Measurements from ENCODE around the gene PDE3A. TPM values are rescaled to one million over a fixed set of nuclear protein-coding genes. Genes with fewer than 3 reads are reported as not detected.

PDE3A gene
- total RNA-seq, 1 donor from 2014 or later: 2.4 TPM

DNA sequence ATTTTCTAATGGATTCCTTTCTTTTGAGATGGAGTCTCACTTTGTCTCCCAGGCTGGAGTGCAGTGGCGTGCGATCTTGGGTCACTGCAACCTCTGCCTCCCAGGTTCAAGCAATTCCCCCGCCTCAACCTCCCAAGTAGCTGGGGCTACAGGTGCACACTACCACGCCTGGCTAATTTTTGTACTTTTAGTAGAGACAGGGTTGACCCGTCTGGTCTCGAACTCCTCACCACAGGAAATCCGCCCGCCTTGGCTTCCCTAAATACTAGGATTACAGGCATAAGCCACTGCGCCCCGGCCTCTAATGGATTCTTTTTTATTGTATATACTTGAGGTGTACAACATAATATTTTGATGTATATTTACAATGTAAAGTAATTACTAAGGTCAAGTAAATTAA, 186.7 kb downstream of the PDE3A start:
- Mint-ChIP-seq H3K27me3 (ENCODE audit: low read depth) (no peaks in the 10 kb centered on the region), H3K9me3 (no peaks in the 10 kb centered on the region), H3K4me3 (no peak overlapping the region), H3K4me1 (no peaks in the 10 kb centered on the region), H3K27ac (ENCODE audit: unreplicated experiment) (no peak overlapping the region), H3K36me3 (ENCODE audit: low read depth) (peaks cover 2% of the 10 kb centered on the region)
- TF ChIP-seq, protein P1, sequence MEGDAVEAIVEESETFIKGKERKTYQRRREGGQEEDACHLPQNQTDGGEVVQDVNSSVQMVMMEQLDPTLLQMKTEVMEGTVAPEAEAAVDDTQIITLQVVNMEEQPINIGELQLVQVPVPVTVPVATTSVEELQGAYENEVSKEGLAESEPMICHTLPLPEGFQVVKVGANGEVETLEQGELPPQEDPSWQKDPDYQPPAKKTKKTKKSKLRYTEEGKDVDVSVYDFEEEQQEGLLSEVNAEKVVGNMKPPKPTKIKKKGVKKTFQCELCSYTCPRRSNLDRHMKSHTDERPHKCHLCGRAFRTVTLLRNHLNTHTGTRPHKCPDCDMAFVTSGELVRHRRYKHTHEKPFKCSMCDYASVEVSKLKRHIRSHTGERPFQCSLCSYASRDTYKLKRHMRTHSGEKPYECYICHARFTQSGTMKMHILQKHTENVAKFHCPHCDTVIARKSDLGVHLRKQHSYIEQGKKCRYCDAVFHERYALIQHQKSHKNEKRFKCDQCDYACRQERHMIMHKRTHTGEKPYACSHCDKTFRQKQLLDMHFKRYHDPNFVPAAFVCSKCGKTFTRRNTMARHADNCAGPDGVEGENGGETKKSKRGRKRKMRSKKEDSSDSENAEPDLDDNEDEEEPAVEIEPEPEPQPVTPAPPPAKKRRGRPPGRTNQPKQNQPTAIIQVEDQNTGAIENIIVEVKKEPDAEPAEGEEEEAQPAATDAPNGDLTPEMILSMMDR (conservative IDR thresholded peaks at IDR 0.05): no peak
- no peak for DNase-seq (ENCODE audit: low read depth, low spot score)

GRCh38 chr12:20555771-20556170, 187.4 kb downstream of the PDE3A start:
- Mint-ChIP-seq H3K4me3 (no peak overlapping the region), H3K27me3 (ENCODE audit: low read depth) (no peaks in the 10 kb centered on the region), H3K9me3 (no peaks in the 10 kb centered on the region), H3K4me1 (no peaks in the 10 kb centered on the region), H3K27ac (ENCODE audit: unreplicated experiment) (no peak overlapping the region), H3K36me3 (ENCODE audit: low read depth) (peaks cover 2% of the 10 kb centered on the region)
- no peak for DNase-seq (ENCODE audit: low read depth, low spot score)
- TF ChIP-seq, protein P1 (conservative IDR thresholded peaks at IDR 0.05): no peak

DNA sequence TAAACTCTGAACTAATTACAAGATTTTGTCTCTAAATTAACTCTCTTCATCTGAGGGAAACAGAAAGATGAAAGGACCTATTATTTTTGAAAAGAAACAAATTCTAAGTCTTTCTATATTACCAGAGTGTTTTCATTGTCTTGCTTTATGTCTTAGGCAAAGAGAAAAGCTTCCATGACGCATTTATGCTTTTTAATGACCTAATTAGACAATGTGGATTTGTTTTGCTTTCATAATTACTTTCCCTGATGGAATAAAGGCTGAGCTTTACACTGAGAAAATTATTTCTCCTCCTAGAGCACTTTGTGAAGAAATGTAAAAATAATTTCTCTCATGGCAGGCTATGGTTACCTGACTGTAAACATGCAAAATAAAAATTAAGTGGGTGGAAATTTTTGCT, 188.8 kb downstream of the PDE3A start:
- TF ChIP-seq, protein P1 (conservative IDR thresholded peaks at IDR 0.05): no peak
- no peak for DNase-seq (ENCODE audit: low read depth, low spot score)
- H3K27ac Mint-ChIP-seq (ENCODE audit: unreplicated experiment): no peak overlapping the region
- peaks cover 2% of the 10 kb centered on the region for H3K36me3 Mint-ChIP-seq (ENCODE audit: low read depth)
- no peaks in the 10 kb centered on the region for H3K9me3 Mint-ChIP-seq
- no peaks in the 10 kb centered on the region for H3K4me1 Mint-ChIP-seq
- no peak overlapping the region for H3K4me3 Mint-ChIP-seq
- no peaks in the 10 kb centered on the region for H3K27me3 Mint-ChIP-seq (ENCODE audit: low read depth)

DNA sequence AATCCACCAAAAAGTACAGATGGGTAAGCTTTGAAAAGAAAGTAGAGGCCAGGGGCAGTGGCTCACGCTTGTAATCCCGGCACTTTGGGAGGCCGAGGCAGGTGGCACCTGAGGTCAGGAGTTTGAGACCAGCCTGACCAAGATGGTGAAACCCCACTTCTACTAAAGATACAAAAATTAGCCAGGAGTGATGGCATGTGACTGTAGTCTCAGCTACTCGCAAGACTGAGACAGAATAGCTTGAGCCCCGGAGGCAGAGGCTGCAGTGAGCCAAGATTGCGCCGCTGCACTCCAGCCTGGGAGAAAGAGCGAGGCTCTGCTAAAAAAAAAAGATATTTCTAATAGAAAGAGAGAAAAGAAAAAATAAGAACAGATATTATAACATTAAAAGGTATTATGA, 192.6 kb downstream of the PDE3A start:
- no peak overlapping the region for H3K27ac Mint-ChIP-seq (ENCODE audit: unreplicated experiment)
- TF ChIP-seq, protein P1 (conservative IDR thresholded peaks at IDR 0.05): no peak
- no peaks in the 10 kb centered on the region for H3K9me3 Mint-ChIP-seq
- H3K4me1 Mint-ChIP-seq: no peaks in the 10 kb centered on the region
- no peak overlapping the region for H3K4me3 Mint-ChIP-seq
- DNase-seq (ENCODE audit: low read depth, low spot score): no peak
- no peaks in the 10 kb centered on the region for H3K36me3 Mint-ChIP-seq (ENCODE audit: low read depth)
- no peaks in the 10 kb centered on the region for H3K27me3 Mint-ChIP-seq (ENCODE audit: low read depth)

DNA sequence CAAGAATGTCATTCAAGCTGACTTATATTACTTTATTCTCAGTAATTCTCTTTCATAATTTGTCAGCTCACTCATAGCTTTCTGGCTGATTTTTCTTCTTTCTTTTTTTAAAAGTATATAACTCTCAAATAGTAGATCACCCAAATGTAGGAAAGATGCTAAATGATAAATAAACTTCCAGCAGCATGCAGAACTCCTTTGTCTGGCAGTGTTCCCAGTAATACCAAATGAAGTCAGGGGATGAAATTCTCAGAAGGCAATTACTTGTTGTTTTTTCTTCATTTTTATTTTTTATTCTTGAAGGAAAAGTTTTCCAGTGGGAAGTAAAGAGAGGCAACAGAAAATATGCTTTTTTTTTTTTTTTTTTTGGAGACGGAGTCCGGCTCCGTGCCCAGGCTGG, 193.5 kb downstream of the PDE3A start:
- Mint-ChIP-seq H3K4me1 (no peaks in the 10 kb centered on the region), H3K4me3 (no peak overlapping the region), H3K36me3 (ENCODE audit: low read depth) (no peaks in the 10 kb centered on the region), H3K27me3 (ENCODE audit: low read depth) (no peaks in the 10 kb centered on the region), H3K9me3 (no peaks in the 10 kb centered on the region), H3K27ac (ENCODE audit: unreplicated experiment) (no peak overlapping the region)
- DNase-seq (ENCODE audit: low read depth, low spot score): no peak
- TF ChIP-seq, protein P1 (conservative IDR thresholded peaks at IDR 0.05): no peak

- Mint-ChIP-seq H3K4me1 (no peaks in the 10 kb centered on the region), H3K27me3 (ENCODE audit: low read depth) (no peaks in the 10 kb centered on the region), H3K4me3 (no peak overlapping the region), H3K9me3 (no peaks in the 10 kb centered on the region), H3K36me3 (ENCODE audit: low read depth) (no peaks in the 10 kb centered on the region), H3K27ac (ENCODE audit: unreplicated experiment) (no peak overlapping the region)
- TF ChIP-seq, protein P1 (conservative IDR thresholded peaks at IDR 0.05): no peak
- no peak for DNase-seq (ENCODE audit: low read depth, low spot score)
These were observed 199.1 kb downstream of the PDE3A start for GRCh38 chr12:20567413-20567812.

All from neural crest cell (in vitro differentiated cells).